OCI-M2 (cell line): ENCODE results near the gene CNTLN.
"Not testable (repeated sequence)": the region's sequence is repeated elsewhere in the genome, so short reads cannot be mapped to it uniquely, and the experiment has no call there.

ENCODE experiments used
- DNase-seq: peaks from one replicate; lab custom pipeline; 2025; ENCODE audit not compliant: unreplicated experiment; lab: John Stamatoyannopoulos, UW

Gene CNTLN

DNA sequence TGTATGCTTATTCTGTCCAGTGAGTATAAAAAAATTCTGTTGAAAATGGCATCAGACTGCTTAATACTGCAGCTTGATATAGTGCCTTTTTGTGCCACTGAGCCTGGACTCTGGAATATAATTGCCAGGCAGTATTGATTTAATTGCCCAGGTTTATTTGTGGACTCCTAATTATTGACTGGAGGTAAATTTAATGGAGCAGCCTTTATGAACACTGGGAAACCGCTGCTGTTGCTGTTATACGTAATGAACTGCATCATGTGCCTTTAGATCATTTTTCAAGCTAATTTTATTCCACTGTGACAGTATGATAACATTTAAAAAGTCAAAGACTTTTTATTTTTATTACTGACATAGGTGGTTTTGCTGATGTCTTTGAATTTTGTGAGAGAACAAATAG lies 353.8 kb downstream of the CNTLN start:
- no peak for DNase-seq

DNA sequence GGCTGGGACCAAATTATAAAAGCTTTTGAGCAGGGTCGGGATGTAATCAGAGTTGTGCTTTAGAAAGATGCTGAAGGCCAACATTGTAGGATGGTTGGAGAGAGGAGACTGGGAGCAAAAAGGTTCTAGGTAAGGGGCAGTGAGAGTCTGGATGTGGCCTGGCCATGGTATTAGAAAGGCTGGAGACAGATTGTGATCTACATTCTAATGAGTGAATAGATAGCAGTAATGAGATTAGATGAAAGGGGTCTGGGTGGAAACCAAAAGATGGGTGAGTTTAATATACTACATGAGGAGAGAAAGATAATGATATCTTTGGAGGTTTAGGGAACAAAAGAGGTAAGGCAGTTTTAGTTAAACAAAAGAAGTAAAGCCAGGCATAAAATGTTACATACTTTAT lies 355.3 kb downstream of the CNTLN start:
- DNase-seq, result no peak

DNA sequence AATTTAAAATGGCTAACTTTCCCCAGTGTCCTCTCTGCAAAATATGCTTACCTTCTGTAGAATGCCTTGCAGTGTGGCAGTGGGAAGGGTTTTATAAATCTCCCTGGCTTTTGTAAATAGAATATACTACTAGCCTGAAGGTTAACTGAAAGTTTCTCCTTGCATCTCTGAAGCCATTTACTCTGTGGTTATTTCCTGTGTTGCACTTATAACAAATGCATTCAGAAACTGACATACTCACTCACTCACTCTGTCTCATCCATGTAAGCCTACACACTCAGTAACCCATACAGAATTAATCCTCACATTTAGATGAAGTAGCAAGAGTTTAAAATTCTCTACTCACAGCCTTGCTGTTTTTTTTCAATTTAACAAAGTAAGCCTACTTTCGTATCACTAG lies 356.9 kb downstream of the CNTLN start:
- no peak for DNase-seq

DNA sequence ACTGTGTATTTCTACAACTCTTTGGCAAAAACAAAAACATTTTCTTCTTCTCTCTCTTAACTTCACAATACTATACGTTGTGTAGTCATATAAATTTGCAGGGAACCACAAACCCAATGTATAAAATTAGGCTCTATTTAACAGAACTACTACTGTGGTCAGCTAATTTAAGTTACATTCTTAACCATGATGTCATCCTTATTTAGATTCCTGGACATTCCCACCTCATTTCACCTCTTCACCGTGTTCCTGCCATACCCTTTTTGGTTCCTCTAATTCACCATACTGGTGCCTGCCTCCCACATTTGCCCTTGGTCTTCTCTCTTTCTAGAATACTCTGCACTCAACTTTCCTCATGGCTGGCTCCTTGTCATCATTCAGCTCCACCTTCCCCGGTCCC lies 368.4 kb downstream of the CNTLN start:
- DNase-seq, result no peak

DNA sequence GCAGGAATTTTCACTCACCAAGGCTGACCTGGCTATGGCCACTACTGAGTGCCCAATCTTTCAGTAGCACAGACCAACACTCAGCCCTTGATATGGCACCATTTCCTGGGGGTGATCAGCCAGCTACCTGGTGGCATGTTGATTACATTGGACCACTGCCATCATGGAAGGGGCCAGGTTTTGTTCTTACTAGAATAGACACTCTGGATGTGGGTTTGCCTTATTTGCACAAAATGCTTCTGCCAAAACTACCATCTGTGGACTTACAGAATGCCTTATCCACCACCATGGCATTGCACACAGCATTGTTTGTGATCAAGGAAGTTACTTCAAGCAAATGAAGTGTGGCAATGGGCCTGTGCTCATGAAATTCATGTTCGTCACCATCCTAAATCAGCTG lies 374.3 kb downstream of the CNTLN start:
- no peak for DNase-seq

DNA sequence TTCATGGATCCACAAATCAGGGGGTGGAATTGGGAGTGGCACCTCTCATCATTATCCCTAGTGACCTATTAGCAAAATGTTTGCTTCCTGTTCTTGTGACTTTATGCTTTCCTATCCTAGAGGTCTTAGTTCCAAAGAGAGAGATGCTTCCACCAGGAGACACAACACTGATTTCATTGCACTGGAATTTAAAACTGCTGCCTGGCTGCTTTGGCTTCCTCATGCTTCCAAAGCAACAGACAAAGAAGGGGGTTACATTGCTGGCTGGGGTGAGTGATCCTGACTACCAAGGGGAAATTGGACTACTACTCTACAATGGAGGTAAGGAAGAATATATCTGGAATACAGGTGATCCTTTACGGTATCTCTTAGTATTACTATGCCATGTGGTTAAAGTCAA lies 374.9 kb downstream of the CNTLN start:
- no peak for DNase-seq

DNA sequence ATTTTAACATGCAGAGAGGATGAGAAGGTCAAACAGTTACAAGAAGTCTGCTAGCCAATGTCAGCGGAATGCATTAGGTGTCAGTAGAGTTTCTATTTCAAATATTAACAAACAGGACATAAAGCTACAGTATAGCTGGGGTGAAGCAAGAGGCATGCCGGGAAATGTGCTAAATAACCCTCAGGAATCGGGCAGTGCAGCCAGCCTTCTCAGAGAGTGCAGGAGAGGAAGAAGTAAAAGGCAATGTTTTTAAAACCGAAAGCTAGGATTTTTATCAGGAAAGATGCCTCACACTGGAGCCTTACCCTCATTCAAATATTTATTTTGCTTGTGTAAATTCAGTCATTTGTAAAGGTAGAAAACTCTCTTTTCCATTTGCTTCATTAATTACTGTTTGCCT lies 384.9 kb downstream of the CNTLN start:
- no peak for DNase-seq

DNA sequence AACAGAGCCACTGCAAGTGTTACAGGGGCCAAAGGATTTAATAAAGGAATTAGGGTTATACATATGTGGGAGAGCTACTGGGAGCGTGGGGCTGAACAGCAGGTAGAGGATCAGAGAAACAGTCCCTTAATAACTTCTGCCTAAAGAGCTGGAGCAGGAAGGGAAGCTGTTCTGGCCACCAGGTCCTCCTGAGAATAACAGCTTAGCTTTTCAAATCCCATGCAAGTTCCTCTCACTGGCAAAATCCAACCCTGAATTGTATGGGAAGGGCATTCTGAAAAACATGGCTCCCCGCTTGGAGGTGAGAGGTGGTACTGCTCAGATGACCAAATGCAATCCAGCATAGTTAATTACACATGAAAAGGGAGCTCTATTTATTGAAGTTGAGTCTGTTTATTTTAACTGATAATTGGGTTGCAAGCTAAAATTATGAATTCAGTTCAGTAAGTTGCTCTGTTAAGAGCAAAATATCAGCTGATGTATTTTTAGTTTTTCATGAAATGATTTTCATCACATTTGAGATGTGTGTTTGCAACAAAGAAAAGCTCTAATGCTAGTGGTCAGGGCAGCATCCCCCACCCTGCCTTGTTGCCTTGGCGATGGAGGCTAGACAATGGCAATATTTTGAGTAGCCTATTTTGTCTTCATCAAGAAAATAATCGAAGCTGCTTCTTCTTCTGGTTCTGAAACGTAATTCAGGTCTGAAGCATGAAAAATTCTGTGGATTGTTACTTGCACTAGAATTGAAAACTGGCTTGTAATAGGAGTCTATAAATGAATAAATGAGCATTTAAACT lies 385.6 kb downstream of the CNTLN start:
- DNase-seq, result no peak

DNA sequence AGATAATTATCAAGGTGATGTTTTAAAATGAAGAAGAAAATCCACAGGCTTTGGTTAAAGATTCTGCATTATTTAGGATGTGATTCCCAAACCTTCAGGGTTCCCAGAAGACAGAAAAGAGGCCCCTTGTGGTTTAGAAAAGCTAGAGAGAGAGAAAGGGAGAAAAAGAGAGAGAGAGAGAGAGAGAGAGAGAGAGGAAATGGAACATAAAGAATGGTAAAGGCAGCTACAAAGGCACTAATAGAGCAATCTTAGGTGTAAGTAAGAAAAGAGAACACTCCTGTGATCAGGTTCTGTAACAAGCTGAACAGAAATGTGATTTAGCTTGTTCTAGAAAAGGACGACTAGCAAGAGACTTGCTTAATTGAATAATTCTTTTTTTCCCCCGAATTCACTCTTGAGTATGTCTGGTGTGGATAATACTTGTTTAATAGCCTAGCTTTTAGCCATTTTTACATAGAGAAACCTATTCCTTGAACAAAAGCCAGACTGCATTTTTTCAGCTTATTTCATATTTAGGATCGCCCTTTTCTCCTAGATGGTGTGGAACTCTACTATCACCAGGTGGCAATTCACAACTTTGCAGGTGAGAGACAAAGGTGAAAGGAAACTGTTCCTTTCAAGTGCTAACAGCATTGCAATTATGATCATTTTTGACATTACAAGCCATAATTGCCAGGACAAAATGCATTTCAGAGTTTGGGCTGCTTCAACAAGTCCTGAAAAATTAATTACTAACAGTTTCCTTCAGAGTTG lies 386.4 kb downstream of the CNTLN start:
- no peak for DNase-seq

DNA sequence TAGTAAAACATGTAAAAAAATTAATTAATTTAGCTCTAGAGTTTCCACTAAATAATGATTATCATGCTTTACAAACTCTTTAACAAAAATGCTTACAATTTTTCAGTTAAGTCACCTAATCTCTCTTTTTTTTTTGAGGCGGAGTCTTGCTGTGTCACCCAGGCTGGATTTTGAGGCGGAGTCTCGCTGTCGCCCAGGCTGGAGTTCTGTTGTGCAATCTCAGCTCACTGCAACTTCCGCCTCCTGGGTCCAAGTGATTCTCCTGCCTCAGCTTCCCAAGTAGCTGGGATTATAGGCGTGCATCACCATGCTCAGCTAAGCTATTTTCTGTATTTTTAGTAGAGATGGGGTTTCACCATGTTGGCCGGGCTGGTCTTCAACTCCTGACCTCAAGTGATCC lies 391.9 kb downstream of the CNTLN start:
- DNase-seq, result not testable (repeated sequence)

DNA sequence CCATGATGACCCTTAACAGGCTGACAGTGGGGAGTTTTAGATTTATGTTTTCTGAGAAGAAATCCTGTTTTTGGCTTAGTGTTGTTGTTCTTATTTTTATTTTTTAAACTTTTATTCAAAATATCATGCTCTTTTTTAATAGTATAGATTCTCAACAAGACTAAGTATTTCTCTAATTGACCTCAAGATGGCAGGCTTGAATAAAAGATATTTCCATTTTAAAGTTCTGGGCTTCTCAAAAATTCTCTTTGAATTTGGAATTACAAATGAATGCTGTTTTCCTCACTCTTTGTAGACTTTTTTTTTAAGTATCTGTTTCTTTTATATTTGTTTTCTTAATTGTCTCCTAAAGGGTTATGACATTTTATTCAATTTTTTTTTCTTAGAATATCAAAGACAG lies 394.0 kb downstream of the CNTLN start:
- DNase-seq, result no peak

DNA sequence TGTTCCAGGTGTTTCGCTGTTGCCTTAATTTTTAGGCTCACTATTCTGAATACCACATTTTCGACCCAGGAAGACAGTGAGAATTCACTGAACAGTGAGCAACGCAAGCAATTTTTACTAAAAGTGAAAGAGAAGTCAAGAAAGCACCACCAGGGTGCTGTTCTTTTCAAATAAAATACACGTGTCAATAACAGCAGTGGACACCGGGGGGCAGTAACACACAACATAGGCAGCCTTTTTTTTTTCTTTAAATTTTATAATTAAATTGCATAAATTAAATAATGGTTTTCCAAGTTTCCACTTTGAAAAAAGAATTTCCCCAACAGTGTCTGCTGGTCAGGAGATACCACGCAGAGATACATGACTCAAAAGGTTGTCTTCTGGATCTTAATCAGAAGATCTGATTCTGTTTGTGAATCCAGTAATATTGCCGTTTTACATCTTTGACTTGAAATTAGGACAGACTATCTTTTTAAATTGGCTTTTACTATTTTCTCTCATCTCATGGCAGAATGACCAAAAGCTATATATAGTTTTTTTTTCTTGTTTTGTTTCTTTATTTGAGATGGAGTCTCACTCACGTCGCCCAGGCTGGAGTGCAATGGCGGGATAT lies 396.9 kb downstream of the CNTLN start:
- DNase-seq, result no peak

DNA sequence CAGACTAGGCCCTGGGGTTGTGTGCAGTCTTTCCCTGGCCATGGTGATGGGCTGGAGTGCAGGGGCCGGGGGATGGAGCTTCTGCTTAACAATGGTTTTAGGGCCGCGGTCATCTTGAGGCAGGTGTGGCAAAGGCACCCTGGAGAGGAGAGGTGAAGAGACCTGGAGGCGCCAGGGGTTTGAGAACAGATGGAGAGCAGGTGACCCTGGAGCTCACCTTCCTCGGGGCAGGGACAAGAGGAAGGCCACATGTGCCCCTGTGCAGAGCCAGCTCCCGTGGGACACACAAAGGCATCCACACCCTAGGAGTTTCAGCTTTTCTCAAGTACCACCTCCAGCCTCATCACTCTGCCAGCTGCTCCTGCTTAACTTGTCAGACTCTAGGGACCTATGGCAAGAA lies 397.6 kb downstream of the CNTLN start:
- no peak for DNase-seq

DNA sequence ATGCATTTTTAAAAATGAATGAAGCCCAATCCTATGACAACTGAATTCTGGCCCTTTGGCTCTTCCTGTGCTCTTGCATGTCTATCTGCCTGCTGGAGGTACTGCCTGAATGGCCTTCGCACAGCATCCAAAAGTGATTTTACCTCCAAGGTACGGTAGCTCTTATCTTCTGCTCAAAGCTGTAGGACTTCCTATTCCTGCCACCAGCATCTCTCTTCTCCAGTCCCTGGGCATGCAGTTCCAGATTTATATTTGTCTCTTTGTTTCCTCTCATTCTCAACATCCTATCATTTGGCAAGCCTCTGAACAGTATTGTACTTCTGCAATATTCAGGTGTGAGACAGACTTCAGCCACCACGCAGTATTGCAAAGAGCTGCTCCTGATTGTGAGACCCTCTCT lies 400.3 kb downstream of the CNTLN start:
- DNase-seq, result no peak

DNA sequence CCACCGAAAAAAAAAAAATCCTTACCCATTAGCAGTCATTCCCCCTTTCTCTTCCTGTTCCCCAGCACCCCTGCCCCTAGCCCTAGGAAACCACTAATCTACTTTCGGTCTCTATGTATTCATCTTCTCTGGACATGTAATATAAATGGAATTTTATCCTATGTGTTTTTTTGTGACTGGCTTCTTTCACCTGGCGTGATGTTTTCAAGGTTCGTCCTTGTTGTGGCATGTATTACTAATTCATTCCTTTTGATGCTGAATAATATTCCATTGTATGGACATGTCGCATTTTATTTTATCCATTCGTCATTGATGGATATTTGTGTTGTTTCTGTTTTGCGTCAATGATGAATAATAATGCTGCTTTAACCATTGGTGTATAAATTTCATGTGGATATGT lies 401.2 kb downstream of the CNTLN start:
- DNase-seq, result no peak

DNA sequence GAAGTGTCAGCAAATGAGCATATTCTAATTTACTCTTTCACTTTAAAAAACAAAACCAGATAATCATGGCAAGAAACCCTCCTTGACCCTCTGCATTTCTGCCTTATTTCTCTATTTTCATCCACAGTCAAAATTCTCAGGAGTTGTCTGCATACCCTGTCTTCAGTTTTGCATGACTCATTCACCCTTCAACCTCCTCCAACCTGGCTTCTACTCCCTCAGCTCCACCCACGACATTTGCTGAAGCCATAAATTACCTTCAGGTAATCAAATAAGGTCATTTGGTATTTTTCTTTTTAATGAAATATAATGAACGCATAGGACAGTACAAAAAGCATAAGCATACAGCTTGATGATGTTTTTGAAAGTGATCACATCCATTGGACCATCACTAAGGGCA lies 416.2 kb downstream of the CNTLN start:
- no peak for DNase-seq
